ENCODE data around the gene RPL41. TPM values are rescaled to one million over a fixed set of nuclear protein-coding genes. Genes with fewer than 3 reads are reported as not detected.

RPL41 gene
- polyA plus RNA-seq, 1 of the 3 experiments (the other 2 are of a cell fraction), result 12,464 TPM

DNA sequence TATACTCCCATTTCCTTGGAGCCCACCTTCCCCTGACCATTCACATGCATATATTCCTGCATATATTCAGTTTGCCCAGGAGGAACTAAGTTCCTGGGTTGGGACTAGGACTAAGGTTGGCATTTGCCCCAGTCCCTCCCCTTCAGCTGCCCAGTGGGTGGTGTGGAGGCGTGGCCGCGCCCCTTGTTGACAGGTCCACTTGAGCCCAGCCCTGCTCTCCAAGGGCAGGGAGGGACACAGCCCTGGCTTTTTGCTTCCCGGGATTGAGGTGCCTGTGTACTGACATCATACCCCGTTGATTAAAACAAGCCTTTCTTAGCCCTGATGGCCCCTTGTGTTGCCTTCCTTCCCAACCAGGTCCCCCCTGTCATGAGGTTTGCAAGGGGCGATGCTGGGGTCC is 29.2 kb upstream of the RPL41 start:
- H3K9ac ChIP-seq, result no peak overlapping the region
- H3K9me3 ChIP-seq, result no peaks in the 10 kb centered on the region
- H3K9me2 ChIP-seq, result no peaks in the 10 kb centered on the region
- H3K79me2 ChIP-seq (ENCODE audit: insufficient read depth), result no peaks in the 10 kb centered on the region
- no peaks in the 10 kb centered on the region for H3K4me1 ChIP-seq (ENCODE audit: control insufficient read depth in 1 of 2, insufficient read depth in 2 of 2, low read depth in 1 of 2, low read length in 1 of 2)
- H3K4me2 ChIP-seq, result no peak overlapping the region
- H3K36me3 ChIP-seq (replicated peaks in 1 of 2; ENCODE audit: control insufficient read depth in 1 of 2, insufficient read depth in 2 of 2, low read length in 1 of 2), result no peaks in the 10 kb centered on the region
- no peak overlapping the region for H3K4me3 ChIP-seq (ENCODE audit: low read depth in 2 of 2, low read length in 1 of 2)
- H2AFZ ChIP-seq (ENCODE audit: low read depth), result no peak overlapping the region
- WGBS (ENCODE audit: low lambda C conversion rate), result 74% methylated on average over 6 of the region's 6 CpGs
- H3K27ac ChIP-seq (ENCODE audit: low read depth in 2 of 2, low read length in 1 of 2), result no peak overlapping the region
- DNase-seq, result no peak
- ChIA-PET POLR2A (no interaction called here), CTCF (no interaction called here)
- TF ChIP-seq TAF1 (IDR thresholded peaks at IDR 0.05; ENCODE audit: borderline replicate concordance, low read depth, low read length) (no peak), TCF12 (IDR thresholded peaks at IDR 0.05) (no peak), CHD2 (IDR thresholded peaks at IDR 0.05; ENCODE audit: low read length, partially characterized antibody) (no peak), RCOR1 (IDR thresholded peaks at IDR 0.05; ENCODE audit: low read length) (no peak), FOXM1 (IDR thresholded peaks at IDR 0.05; ENCODE audit: low read depth) (no peak), POLR2AphosphoS5 (IDR thresholded peaks at IDR 0.05; ENCODE audit: low read depth, low read length) (no peak), ELF1 (IDR thresholded peaks at IDR 0.05) (no peak), RFX5 (IDR thresholded peaks at IDR 0.05; ENCODE audit: low read length) (no peak)
- TF ChIP-seq, protein P1, sequence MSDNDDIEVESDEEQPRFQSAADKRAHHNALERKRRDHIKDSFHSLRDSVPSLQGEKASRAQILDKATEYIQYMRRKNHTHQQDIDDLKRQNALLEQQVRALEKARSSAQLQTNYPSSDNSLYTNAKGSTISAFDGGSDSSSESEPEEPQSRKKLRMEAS (IDR thresholded peaks at IDR 0.05; ENCODE audit: low read depth), result no peak
- no peaks in the 10 kb centered on the region for H4K20me1 ChIP-seq (ENCODE audit: insufficient read depth)
- no peaks in the 10 kb centered on the region for H3F3A ChIP-seq (replicated peaks; ENCODE audit: insufficient read depth)
- no peaks in the 10 kb centered on the region for H3K27me3 ChIP-seq (ENCODE audit: insufficient read depth)

DNA sequence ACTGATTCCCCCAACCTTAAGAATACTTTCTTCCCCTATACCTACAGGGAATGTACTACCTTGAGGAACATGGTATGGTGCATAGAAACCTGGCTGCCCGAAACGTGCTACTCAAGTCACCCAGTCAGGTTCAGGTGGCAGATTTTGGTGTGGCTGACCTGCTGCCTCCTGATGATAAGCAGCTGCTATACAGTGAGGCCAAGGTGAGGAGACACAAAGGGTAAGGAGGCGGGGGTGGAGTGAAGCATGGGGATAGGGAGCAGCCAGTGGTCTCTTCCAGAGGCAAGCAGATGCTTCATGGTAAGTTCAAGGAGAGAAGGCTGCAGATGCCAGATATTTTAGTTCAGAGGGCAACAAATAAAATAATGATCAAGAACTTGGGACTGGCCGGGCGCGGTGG is 18.7 kb upstream of the RPL41 start:
- no peak overlapping the region for H3K9ac ChIP-seq
- H2AFZ ChIP-seq (ENCODE audit: low read depth), result no peak overlapping the region
- no peak overlapping the region for H3K4me2 ChIP-seq
- H3K27ac ChIP-seq (ENCODE audit: low read depth in 2 of 2, low read length in 1 of 2), result no peak overlapping the region
- WGBS (ENCODE audit: low lambda C conversion rate), result 72% methylated on average over 6 of the region's 6 CpGs
- H3K9me2 ChIP-seq, result no peaks in the 10 kb centered on the region
- H3F3A ChIP-seq (replicated peaks; ENCODE audit: insufficient read depth), result no peaks in the 10 kb centered on the region
- ChIA-PET POLR2A (no interaction called here), CTCF (no interaction called here)
- no peak for DNase-seq
- peaks cover 33% of the 10 kb centered on the region; the same call in 1 of the 2 replicates for H3K27me3 ChIP-seq (ENCODE audit: insufficient read depth)
- TF ChIP-seq TEAD4 (IDR thresholded peaks at IDR 0.05; ENCODE audit: borderline replicate concordance, insufficient read depth) (no peak), EZH2phosphoT487 (IDR thresholded peaks at IDR 0.05; ENCODE audit: borderline replicate concordance, low read depth) (no peak), NRF1 (IDR thresholded peaks at IDR 0.05; ENCODE audit: low read depth, low read length) (no peak), MXI1 (IDR thresholded peaks at IDR 0.05; ENCODE audit: low read depth, low read length) (no peak), POLR2AphosphoS5 (IDR thresholded peaks at IDR 0.05; ENCODE audit: low read depth, low read length) (no peak), CHD2 (IDR thresholded peaks at IDR 0.05; ENCODE audit: low read length, partially characterized antibody) (no peak), RCOR1 (IDR thresholded peaks at IDR 0.05; ENCODE audit: low read length) (no peak)
- TF ChIP-seq, protein P2, sequence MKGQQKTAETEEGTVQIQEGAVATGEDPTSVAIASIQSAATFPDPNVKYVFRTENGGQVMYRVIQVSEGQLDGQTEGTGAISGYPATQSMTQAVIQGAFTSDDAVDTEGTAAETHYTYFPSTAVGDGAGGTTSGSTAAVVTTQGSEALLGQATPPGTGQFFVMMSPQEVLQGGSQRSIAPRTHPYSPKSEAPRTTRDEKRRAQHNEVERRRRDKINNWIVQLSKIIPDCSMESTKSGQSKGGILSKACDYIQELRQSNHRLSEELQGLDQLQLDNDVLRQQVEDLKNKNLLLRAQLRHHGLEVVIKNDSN (IDR thresholded peaks at IDR 0.05; ENCODE audit: borderline replicate concordance, low read depth), result no peak
- TF ChIP-seq, protein P1 (IDR thresholded peaks at IDR 0.05; ENCODE audit: low read depth), result no peak
- TF ChIP-seq, protein P3, sequence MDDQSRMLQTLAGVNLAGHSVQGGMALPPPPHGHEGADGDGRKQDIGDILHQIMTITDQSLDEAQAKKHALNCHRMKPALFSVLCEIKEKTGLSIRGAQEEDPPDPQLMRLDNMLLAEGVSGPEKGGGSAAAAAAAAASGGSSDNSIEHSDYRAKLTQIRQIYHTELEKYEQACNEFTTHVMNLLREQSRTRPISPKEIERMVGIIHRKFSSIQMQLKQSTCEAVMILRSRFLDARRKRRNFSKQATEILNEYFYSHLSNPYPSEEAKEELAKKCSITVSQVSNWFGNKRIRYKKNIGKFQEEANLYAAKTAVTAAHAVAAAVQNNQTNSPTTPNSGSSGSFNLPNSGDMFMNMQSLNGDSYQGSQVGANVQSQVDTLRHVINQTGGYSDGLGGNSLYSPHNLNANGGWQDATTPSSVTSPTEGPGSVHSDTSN (IDR thresholded peaks at IDR 0.05), result no peak
- TF ChIP-seq, protein P4, sequence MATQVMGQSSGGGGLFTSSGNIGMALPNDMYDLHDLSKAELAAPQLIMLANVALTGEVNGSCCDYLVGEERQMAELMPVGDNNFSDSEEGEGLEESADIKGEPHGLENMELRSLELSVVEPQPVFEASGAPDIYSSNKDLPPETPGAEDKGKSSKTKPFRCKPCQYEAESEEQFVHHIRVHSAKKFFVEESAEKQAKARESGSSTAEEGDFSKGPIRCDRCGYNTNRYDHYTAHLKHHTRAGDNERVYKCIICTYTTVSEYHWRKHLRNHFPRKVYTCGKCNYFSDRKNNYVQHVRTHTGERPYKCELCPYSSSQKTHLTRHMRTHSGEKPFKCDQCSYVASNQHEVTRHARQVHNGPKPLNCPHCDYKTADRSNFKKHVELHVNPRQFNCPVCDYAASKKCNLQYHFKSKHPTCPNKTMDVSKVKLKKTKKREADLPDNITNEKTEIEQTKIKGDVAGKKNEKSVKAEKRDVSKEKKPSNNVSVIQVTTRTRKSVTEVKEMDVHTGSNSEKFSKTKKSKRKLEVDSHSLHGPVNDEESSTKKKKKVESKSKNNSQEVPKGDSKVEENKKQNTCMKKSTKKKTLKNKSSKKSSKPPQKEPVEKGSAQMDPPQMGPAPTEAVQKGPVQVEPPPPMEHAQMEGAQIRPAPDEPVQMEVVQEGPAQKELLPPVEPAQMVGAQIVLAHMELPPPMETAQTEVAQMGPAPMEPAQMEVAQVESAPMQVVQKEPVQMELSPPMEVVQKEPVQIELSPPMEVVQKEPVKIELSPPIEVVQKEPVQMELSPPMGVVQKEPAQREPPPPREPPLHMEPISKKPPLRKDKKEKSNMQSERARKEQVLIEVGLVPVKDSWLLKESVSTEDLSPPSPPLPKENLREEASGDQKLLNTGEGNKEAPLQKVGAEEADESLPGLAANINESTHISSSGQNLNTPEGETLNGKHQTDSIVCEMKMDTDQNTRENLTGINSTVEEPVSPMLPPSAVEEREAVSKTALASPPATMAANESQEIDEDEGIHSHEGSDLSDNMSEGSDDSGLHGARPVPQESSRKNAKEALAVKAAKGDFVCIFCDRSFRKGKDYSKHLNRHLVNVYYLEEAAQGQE (IDR thresholded peaks at IDR 0.05; ENCODE audit: low read depth, low read length), result no peak
- no peaks in the 10 kb centered on the region for H3K36me3 ChIP-seq (replicated peaks in 1 of 2; ENCODE audit: control insufficient read depth in 1 of 2, insufficient read depth in 2 of 2, low read length in 1 of 2)
- H3K9me3 ChIP-seq, result no peaks in the 10 kb centered on the region
- H3K4me1 ChIP-seq (ENCODE audit: control insufficient read depth in 1 of 2, insufficient read depth in 2 of 2, low read depth in 1 of 2, low read length in 1 of 2), result no peaks in the 10 kb centered on the region
- no peak overlapping the region for H3K4me3 ChIP-seq (ENCODE audit: low read depth in 2 of 2, low read length in 1 of 2)
- no peaks in the 10 kb centered on the region for H4K20me1 ChIP-seq (ENCODE audit: insufficient read depth)
- no peaks in the 10 kb centered on the region for H3K79me2 ChIP-seq (ENCODE audit: insufficient read depth)
